K562 (cell line): Measurements from ENCODE around the gene PRUNE1. TPM values are rescaled to one million over a fixed set of nuclear protein-coding genes. Genes with fewer than 3 reads are reported as not detected.

Experiments
- ARID2 ChIP-seq: fragments of 450-650 bp; IDR thresholded peaks from 2 replicates; pipeline ENCODE4 v1.6.1; 2017; ENCODE audit warnings: antibody characterized with exemption, mild to moderate bottlenecking
- BMI1 ChIP-seq: fragments of 150-350 bp; IDR thresholded peaks from 2 replicates; pipeline ENCODE4 v1.6.1; 2014; ENCODE audit warnings: low read length
- CBX8 ChIP-seq: fragments of 200-600 bp; sonication (generic); IDR thresholded peaks from 2 replicates; pipeline ENCODE4 v1.6.1; 2012; ENCODE audit warnings: borderline replicate concordance, mixed run types, low read depth, mild to moderate bottlenecking, moderate library complexity, mixed read lengths, low read length, control low read depth, inconsistent platforms; ENCODE audit not compliant: poor library complexity, severe bottlenecking; ENCODE audit errors: extremely low read depth
- CEBPB ChIP-seq: fragments of 450-650 bp; IDR thresholded peaks from 2 replicates; pipeline ENCODE4 v1.6.1; 2016; ENCODE audit warnings: missing genetic modification characterization, missing compliant biosample characterization
- CHD1 ChIP-seq: fragments of 200-600 bp; sonication (generic); IDR thresholded peaks from one replicate; pipeline ENCODE4 v1.6.1; 2012; ENCODE audit warnings: mild to moderate bottlenecking, moderate library complexity, low read length, inconsistent platforms
- CREM ChIP-seq: IDR thresholded peaks from 2 replicates; pipeline ENCODE4 v1.6.1; 2014; ENCODE audit warnings: antibody characterized with exemption, low read depth
- DMBX1 ChIP-seq: fragments of 250-450 bp; sonication (Bioruptor Pico); IDR thresholded peaks from 2 replicates; pipeline ENCODE4 v1.8.0; 2022; ENCODE audit warnings: inconsistent platforms, mild to moderate bottlenecking, moderate library complexity, borderline replicate concordance
- ELF1 ChIP-seq: fragments of 200-800 bp; sonication (Bioruptor generic); IDR thresholded peaks from 2 replicates; pipeline ENCODE4 v1.6.1; 2016; ENCODE audit warnings: missing genetic modification characterization, missing compliant biosample characterization
- ESRRA ChIP-seq: fragments of 450-650 bp; IDR thresholded peaks from 2 replicates; pipeline ENCODE4 v1.6.1; 2014; ENCODE audit warnings: low read depth, mild to moderate bottlenecking, moderate library complexity, borderline replicate concordance
- HDAC1 ChIP-seq, 2 experiments: fragments of 450-650 bp; IDR thresholded peaks; 2 replicates each; pipeline ENCODE4 v1.6.1; 2016 to 2017; ENCODE audit warnings: inconsistent platforms in 1 of 2, mild to moderate bottlenecking in 1 of 2, moderate library complexity in 1 of 2
- ILF3 ChIP-seq: fragments of 450-650 bp; IDR thresholded peaks from 2 replicates; pipeline ENCODE4 v1.6.1; 2018; ENCODE audit warnings: antibody characterized with exemption, mild to moderate bottlenecking, moderate library complexity, borderline replicate concordance
- MAFF ChIP-seq: IDR thresholded peaks from 2 replicates; pipeline ENCODE4 v1.6.1; 2012; ENCODE audit warnings: low read length, improper control_type of control experiment
- MCM7 ChIP-seq, 2 experiments: fragments of 450-650 bp; IDR thresholded peaks; 2 replicates each; pipeline ENCODE4 v1.6.1; 2016 to 2018
- POLR2H ChIP-seq: IDR thresholded peaks from 2 replicates; pipeline ENCODE4 v1.6.1; 2016; ENCODE audit warnings: missing genetic modification characterization, low read depth, mild to moderate bottlenecking, control low read depth, missing compliant biosample characterization, moderate library complexity
- RBBP5 ChIP-seq: fragments of 200-600 bp; sonication (generic); IDR thresholded peaks from 2 replicates; pipeline ENCODE4 v1.6.1; 2012; ENCODE audit warnings: borderline replicate concordance, mild to moderate bottlenecking, low read length, control low read depth, inconsistent platforms; ENCODE audit not compliant: insufficient read depth, poor library complexity, severe bottlenecking
- RFX7 ChIP-seq: fragments of 250-450 bp; sonication (Bioruptor Pico); IDR thresholded peaks from 2 replicates; pipeline ENCODE4 v1.5.1; 2021; ENCODE audit warnings: mild to moderate bottlenecking
- SAP30 ChIP-seq: fragments of 200-600 bp; sonication (generic); IDR thresholded peaks from 2 replicates; pipeline ENCODE4 v1.6.1; 2012; ENCODE audit warnings: borderline replicate concordance, low read depth, mild to moderate bottlenecking, moderate library complexity, low read length, control low read depth, inconsistent platforms; ENCODE audit not compliant: insufficient read depth, poor library complexity, severe bottlenecking
- TAF7 ChIP-seq: fragments of 450-650 bp; IDR thresholded peaks from 2 replicates; pipeline ENCODE4 v1.6.1; 2016; ENCODE audit warnings: missing genetic modification characterization, missing compliant biosample characterization
- TCFL5 ChIP-seq: fragments of 250-450 bp; sonication (Bioruptor Pico); conservative IDR thresholded peaks from 2 replicates; pipeline ENCODE4 v1.6.1; 2021; ENCODE audit warnings: mild to moderate bottlenecking, moderate library complexity, matching md5 sums
- TEAD4 ChIP-seq, 2 experiments: sonication (generic) in 1 of 2; formaldehyde crosslinking in 1 of 2; IDR thresholded peaks; 2 replicates each; pipeline versions ENCODE4 v1.6.1 to v1.8.0; 2012 to 2022; ENCODE audit warnings: borderline replicate concordance in 1 of 2, inconsistent platforms in 1 of 2, low read length in 1 of 2, mild to moderate bottlenecking in 1 of 2, missing genetic modification reagents in 1 of 2
- TRIM24 ChIP-seq, 2 experiments: fragments of 450-650 bp; IDR thresholded peaks; 2 replicates each; pipeline ENCODE4 v1.6.1; 2016
- XRCC5 ChIP-seq: fragments of 200-400 bp; formaldehyde crosslinking; IDR thresholded peaks from 2 replicates; pipeline ENCODE4 v1.6.1; 2017; ENCODE audit warnings: low read depth, mild to moderate bottlenecking, low read length
- ZNF384 ChIP-seq: IDR thresholded peaks from 2 replicates; pipeline ENCODE4 v1.6.1; 2012; ENCODE audit warnings: low read depth, low read length, improper control_type of control experiment
- ZNF766 ChIP-seq: fragments of 200-800 bp; sonication (Bioruptor generic); conservative IDR thresholded peaks from 2 replicates; pipeline ENCODE4 v1.6.1; 2016; ENCODE audit warnings: missing genetic modification characterization, missing compliant biosample characterization
- polyA plus RNA-seq, 8 experiments: library from polyadenylated mRNA; depleted of rRNA in 4 of 8; stranded (reverse) in 5 of 8; unstranded in 3 of 8; fragments of >200 nt; fragmentation: Nextera tagmentation in 2 of 8; fragmentation: Illumina TruSeq in 1 of 8; extraction: Ambion mirVana in 2 of 8; extraction: Trizol in 1 of 8; gene quantifications; 2 replicates each; pipeline versions ENCODE4 v1.2.1 to v1.2.3, GENCODE V29; 2011 to 2014; ENCODE audit warnings: inconsistent platforms in 1 of 8, missing spikeins in 1 of 8
- total RNA-seq, 7 experiments: library from RNA; depleted of rRNA in 6 of 7; stranded (reverse); fragments of >200 nt in 6 of 7; fragmentation: Illumina TruSeq in 2 of 7; extraction: Trizol in 2 of 7; gene quantifications; 2 replicates each; pipeline versions ENCODE4 v1.2.1 to v1.2.3, GENCODE V29; 2011 to 2021; ENCODE audit warnings: low replicate concordance in 1 of 7
- TF ChIP-seq, protein P1 (sequence below): IDR thresholded peaks from 2 replicates; pipeline ENCODE4 v1.6.1; 2011; ENCODE audit not compliant: insufficient read length; ENCODE audit errors: extremely low read depth
- TF ChIP-seq, protein P2 (sequence below): IDR thresholded peaks from 2 replicates; pipeline ENCODE4 v1.6.1; 2016; ENCODE audit warnings: missing genetic modification characterization, missing compliant biosample characterization

The PRUNE1 gene
- total and polyA plus RNA-seq, 9 of the 15 experiments (the other 6 are each of a cell fraction or from before 2014, with no cell fraction given): 16.7 to 48.3 (median 26.2) TPM

GRCh38 chr1:151059109-151060006, 51.1 kb downstream of the PRUNE1 start, which contains the start of gene CDC42SE1 (continued):
- TF ChIP-seq HDAC1 (IDR thresholded peaks at IDR 0.05): peak in 1 of 2 experiments; percentile 90; a peak in 3 of 4 replicates
- TF ChIP-seq CEBPB: peak; percentile 99
- no peak for TF ChIP-seq TAF7 (tag)
- peak; percentile 26 for TF ChIP-seq CHD1
- TF ChIP-seq ZNF384: peak; percentile 13; the same call in 1 of the 2 replicates
- TF ChIP-seq RFX7 (CRISPR knock-in tag): no peak
- TF ChIP-seq XRCC5: peak; percentile 70; the same call in 1 of the 2 replicates
- TF ChIP-seq MCM7 (IDR thresholded peaks at IDR 0.05): no peak
- TF ChIP-seq CBX8: no peak
- peak; percentile 53 for TF ChIP-seq SAP30
- TF ChIP-seq DMBX1: peak; percentile 41; the same call in 1 of the 2 replicates
- TF ChIP-seq ILF3: no peak
- peak; percentile 73 for TF ChIP-seq RBBP5
- no peak; the same call in 1 of the 2 replicates for TF ChIP-seq ZNF766 (CRISPR knock-in tag)
- peak; percentile 9 to 82; a peak in 2 of 4 replicates for TF ChIP-seq TRIM24 (IDR thresholded peaks at IDR 0.05)
- no peak for TF ChIP-seq TCFL5 (CRISPR knock-in tag)
- no peak for TF ChIP-seq BMI1
- TF ChIP-seq, protein P1, sequence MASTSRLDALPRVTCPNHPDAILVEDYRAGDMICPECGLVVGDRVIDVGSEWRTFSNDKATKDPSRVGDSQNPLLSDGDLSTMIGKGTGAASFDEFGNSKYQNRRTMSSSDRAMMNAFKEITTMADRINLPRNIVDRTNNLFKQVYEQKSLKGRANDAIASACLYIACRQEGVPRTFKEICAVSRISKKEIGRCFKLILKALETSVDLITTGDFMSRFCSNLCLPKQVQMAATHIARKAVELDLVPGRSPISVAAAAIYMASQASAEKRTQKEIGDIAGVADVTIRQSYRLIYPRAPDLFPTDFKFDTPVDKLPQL: no peak
- TF ChIP-seq MAFF: no peak
- TF ChIP-seq, protein P2, sequence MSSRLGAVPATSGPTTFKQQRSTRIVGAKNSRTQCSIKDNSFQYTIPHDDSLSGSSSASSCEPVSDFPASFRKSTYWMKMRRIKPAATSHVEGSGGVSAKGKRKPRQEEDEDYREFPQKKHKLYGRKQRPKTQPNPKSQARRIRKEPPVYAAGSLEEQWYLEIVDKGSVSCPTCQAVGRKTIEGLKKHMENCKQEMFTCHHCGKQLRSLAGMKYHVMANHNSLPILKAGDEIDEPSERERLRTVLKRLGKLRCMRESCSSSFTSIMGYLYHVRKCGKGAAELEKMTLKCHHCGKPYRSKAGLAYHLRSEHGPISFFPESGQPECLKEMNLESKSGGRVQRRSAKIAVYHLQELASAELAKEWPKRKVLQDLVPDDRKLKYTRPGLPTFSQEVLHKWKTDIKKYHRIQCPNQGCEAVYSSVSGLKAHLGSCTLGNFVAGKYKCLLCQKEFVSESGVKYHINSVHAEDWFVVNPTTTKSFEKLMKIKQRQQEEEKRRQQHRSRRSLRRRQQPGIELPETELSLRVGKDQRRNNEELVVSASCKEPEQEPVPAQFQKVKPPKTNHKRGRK (tag): no peak
- TF ChIP-seq ARID2: no peak
- TF ChIP-seq ELF1 (tag): peak; percentile 83
- no peak for TF ChIP-seq POLR2H (tag)
- peak; percentile 78 for TF ChIP-seq CREM
- no peak for TF ChIP-seq TEAD4 (IDR thresholded peaks at IDR 0.05; ENCODE audit: low read length)
- no peak for TF ChIP-seq TEAD4 (CRISPR knock-in tag; IDR thresholded peaks at IDR 0.05; ENCODE audit: borderline replicate concordance)
- TF ChIP-seq ESRRA: peak; percentile 66; the same call in 1 of the 2 replicates
